HL-60 (cell line): ENCODE results near the gene CTNNA2.

Source experiments
- CTCF ChIP-seq: IDR thresholded peaks from one replicate; pipeline ENCODE4 v1.5.1; 2011; ENCODE audit warnings: low read length, control low read depth, inconsistent platforms; ENCODE audit not compliant: insufficient read depth
- GABPA ChIP-seq: IDR thresholded peaks from 2 replicates; pipeline ENCODE4 v1.6.1; 2012; ENCODE audit warnings: low read depth
- POLR2AphosphoS5 ChIP-seq: IDR thresholded peaks from 2 replicates; pipeline ENCODE4 v1.6.1; 2012; ENCODE audit warnings: low read depth
- REST ChIP-seq: IDR thresholded peaks from 2 replicates; pipeline ENCODE4 v1.6.1; 2012; ENCODE audit warnings: low read depth; ENCODE audit not compliant: insufficient replicate concordance
- SPI1 ChIP-seq: IDR thresholded peaks from 2 replicates; pipeline ENCODE4 v1.6.1; 2012; ENCODE audit warnings: low read depth, mild to moderate bottlenecking, borderline replicate concordance

- TF ChIP-seq CTCF (no peak), POLR2AphosphoS5 (no peak), GABPA (no peak), REST (no peak), SPI1 (no peak)
These were observed 946.2 kb downstream of the CTNNA2 start for GRCh38 chr2:80459028-80459427.
